Measurements from ENCODE around the gene GPD2.

DNA sequence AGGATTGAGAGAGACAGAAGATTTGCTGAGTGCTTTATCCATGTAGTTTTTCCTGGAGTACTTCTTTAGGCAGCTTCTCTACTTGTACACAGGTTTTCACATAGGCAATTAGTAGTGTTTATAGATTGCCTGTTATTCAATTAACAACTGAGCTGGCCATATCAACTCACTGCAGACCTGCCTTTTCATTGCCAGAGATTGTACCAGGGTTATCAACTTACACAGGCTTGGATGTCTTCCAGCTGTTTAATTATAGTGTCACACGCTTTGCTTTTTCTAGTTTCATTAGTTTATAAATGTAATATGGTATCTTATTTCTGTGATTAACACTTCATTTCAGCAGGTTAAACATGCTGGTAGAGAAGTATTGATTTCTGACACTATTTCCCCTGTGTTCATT lies 125.9 kb downstream of the GPD2 start:
- TF ChIP-seq, protein P1, sequence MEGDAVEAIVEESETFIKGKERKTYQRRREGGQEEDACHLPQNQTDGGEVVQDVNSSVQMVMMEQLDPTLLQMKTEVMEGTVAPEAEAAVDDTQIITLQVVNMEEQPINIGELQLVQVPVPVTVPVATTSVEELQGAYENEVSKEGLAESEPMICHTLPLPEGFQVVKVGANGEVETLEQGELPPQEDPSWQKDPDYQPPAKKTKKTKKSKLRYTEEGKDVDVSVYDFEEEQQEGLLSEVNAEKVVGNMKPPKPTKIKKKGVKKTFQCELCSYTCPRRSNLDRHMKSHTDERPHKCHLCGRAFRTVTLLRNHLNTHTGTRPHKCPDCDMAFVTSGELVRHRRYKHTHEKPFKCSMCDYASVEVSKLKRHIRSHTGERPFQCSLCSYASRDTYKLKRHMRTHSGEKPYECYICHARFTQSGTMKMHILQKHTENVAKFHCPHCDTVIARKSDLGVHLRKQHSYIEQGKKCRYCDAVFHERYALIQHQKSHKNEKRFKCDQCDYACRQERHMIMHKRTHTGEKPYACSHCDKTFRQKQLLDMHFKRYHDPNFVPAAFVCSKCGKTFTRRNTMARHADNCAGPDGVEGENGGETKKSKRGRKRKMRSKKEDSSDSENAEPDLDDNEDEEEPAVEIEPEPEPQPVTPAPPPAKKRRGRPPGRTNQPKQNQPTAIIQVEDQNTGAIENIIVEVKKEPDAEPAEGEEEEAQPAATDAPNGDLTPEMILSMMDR (optimal IDR thresholded peaks at IDR 0.05 in 1 of 3, IDR thresholded peaks at IDR 0.05 in 1 of 3, conservative IDR thresholded peaks at IDR 0.05 in 1 of 3; ENCODE audit: extremely low read depth in 1 of 3, insufficient read depth in 2 of 3, low read length in 3 of 3), result no peak
- TF ChIP-seq EZH2 (IDR thresholded peaks at IDR 0.05; ENCODE audit: low read length), result no peak

Measured in keratinocyte (primary cell).